Activated naive CD8-positive, alpha-beta T cell treated with anti-CD3 and anti-CD28 coated beads, Interleukin-2, amount 50 U/mL, for 24 hours (primary cell): ENCODE results near the gene SND1.
A peak's percentile ranks its signal among the peaks of the same experiment; 100 is the strongest.

ENCODE experiments used
- ATAC-seq: fragments of 150-1000 bp; cut with Tn5 transposase; one replicate; pipeline ENCODE4 v1.10.0; 2021
- DNase-seq: peaks from one replicate; pipeline ENCODE4 v3.0.0; 2021
- H3K27ac Mint-ChIP-seq: one replicate; pipeline ENCODE4 v1.8.0; 2021; ENCODE audit warnings: mild to moderate bottlenecking, mixed read lengths
- H3K27me3 Mint-ChIP-seq: one replicate; pipeline ENCODE4 v1.8.0; 2021; ENCODE audit warnings: mixed read lengths
- H3K36me3 Mint-ChIP-seq: one replicate; pipeline ENCODE4 v1.8.0; 2021; ENCODE audit warnings: low read depth, mixed read lengths
- H3K4me1 Mint-ChIP-seq: one replicate; pipeline ENCODE4 v1.8.0; 2021; ENCODE audit warnings: mixed read lengths
- H3K4me3 Mint-ChIP-seq: one replicate; pipeline ENCODE4 v1.8.0; 2021; ENCODE audit warnings: mild to moderate bottlenecking, moderate library complexity, mixed read lengths
- H3K9me3 Mint-ChIP-seq: one replicate; pipeline ENCODE4 v1.8.0; 2021; ENCODE audit warnings: mixed read lengths

SND1 gene

GRCh38 chr7:128071801-128072200 is 419.8 kb downstream of the SND1 start:
- Mint-ChIP-seq H3K4me3 (no peak overlapping the region), H3K27ac (no peak overlapping the region), H3K36me3 (no peaks in the 10 kb centered on the region), H3K4me1 (peaks cover 23% of the 10 kb centered on the region), H3K27me3 (no peaks in the 10 kb centered on the region), H3K9me3 (no peaks in the 10 kb centered on the region)
- DNase-seq (no peak), ATAC-seq (no peak)

GRCh38 chr7:128073671-128074310 is 421.8 kb downstream of the SND1 start:
- H3K27me3 Mint-ChIP-seq: no peaks in the 10 kb centered on the region
- no peak overlapping the region for H3K4me3 Mint-ChIP-seq
- H3K27ac Mint-ChIP-seq: no peak overlapping the region
- H3K36me3 Mint-ChIP-seq: no peaks in the 10 kb centered on the region
- ATAC-seq: no peak
- no peaks in the 10 kb centered on the region for H3K9me3 Mint-ChIP-seq
- H3K4me1 Mint-ChIP-seq: peaks cover 13% of the 10 kb centered on the region
- no peak for DNase-seq

- no peak for DNase-seq
- no peak for ATAC-seq
- Mint-ChIP-seq H3K36me3 (no peaks in the 10 kb centered on the region), H3K4me1 (peaks cover 9% of the 10 kb centered on the region), H3K27ac (no peak overlapping the region), H3K4me3 (no peak overlapping the region), H3K27me3 (no peaks in the 10 kb centered on the region), H3K9me3 (no peaks in the 10 kb centered on the region)
Observed at GRCh38 chr7:128074336-128074735, 422.3 kb downstream of the SND1 start.

GRCh38 chr7:128074736-128075135 is 422.7 kb downstream of the SND1 start:
- no peaks in the 10 kb centered on the region for H3K36me3 Mint-ChIP-seq
- H3K27me3 Mint-ChIP-seq: no peaks in the 10 kb centered on the region
- DNase-seq: no peak
- H3K4me1 Mint-ChIP-seq: peaks cover 8% of the 10 kb centered on the region
- no peak for ATAC-seq
- H3K27ac Mint-ChIP-seq: no peak overlapping the region
- no peaks in the 10 kb centered on the region for H3K9me3 Mint-ChIP-seq
- H3K4me3 Mint-ChIP-seq: no peak overlapping the region

GRCh38 chr7:128075242-128076095 is 423.5 kb downstream of the SND1 start:
- H3K4me3 Mint-ChIP-seq: no peak overlapping the region
- no peak for DNase-seq
- H3K36me3 Mint-ChIP-seq: no peaks in the 10 kb centered on the region
- H3K27ac Mint-ChIP-seq: no peak overlapping the region
- no peak for ATAC-seq
- no peaks in the 10 kb centered on the region for H3K9me3 Mint-ChIP-seq
- no peaks in the 10 kb centered on the region for H3K27me3 Mint-ChIP-seq
- H3K4me1 Mint-ChIP-seq: peaks cover 6% of the 10 kb centered on the region

GRCh38 chr7:128076196-128076795 is 424.3 kb downstream of the SND1 start:
- no peak for ATAC-seq
- no peak for DNase-seq
- H3K9me3 Mint-ChIP-seq: no peaks in the 10 kb centered on the region
- H3K27ac Mint-ChIP-seq: no peak overlapping the region
- no peaks in the 10 kb centered on the region for H3K4me1 Mint-ChIP-seq
- no peaks in the 10 kb centered on the region for H3K36me3 Mint-ChIP-seq
- no peaks in the 10 kb centered on the region for H3K27me3 Mint-ChIP-seq
- H3K4me3 Mint-ChIP-seq: no peak overlapping the region

- Mint-ChIP-seq H3K27ac (no peak overlapping the region), H3K36me3 (no peaks in the 10 kb centered on the region), H3K4me1 (no peaks in the 10 kb centered on the region), H3K4me3 (no peak overlapping the region), H3K9me3 (no peaks in the 10 kb centered on the region), H3K27me3 (no peaks in the 10 kb centered on the region)
- ATAC-seq (no peak), DNase-seq (no peak)
Observed at GRCh38 chr7:128076796-128077271, 424.8 kb downstream of the SND1 start.

GRCh38 chr7:128078309-128078708 is 426.3 kb downstream of the SND1 start:
- Mint-ChIP-seq H3K36me3 (peaks cover 1% of the 10 kb centered on the region), H3K4me3 (no peak overlapping the region), H3K4me1 (no peaks in the 10 kb centered on the region), H3K9me3 (no peaks in the 10 kb centered on the region), H3K27me3 (no peaks in the 10 kb centered on the region), H3K27ac (no peak overlapping the region)
- ATAC-seq (no peak), DNase-seq (no peak)

GRCh38 chr7:128080169-128080568 is 428.2 kb downstream of the SND1 start:
- Mint-ChIP-seq H3K36me3 (peaks cover 1% of the 10 kb centered on the region), H3K27me3 (no peaks in the 10 kb centered on the region), H3K27ac (no peak overlapping the region), H3K4me3 (no peak overlapping the region), H3K9me3 (no peaks in the 10 kb centered on the region), H3K4me1 (no peaks in the 10 kb centered on the region)
- DNase-seq: no peak
- no peak for ATAC-seq

- DNase-seq (no peak), ATAC-seq (no peak)
- Mint-ChIP-seq H3K4me3 (no peak overlapping the region), H3K9me3 (no peaks in the 10 kb centered on the region), H3K27me3 (no peaks in the 10 kb centered on the region), H3K27ac (no peak overlapping the region), H3K36me3 (peaks cover 4% of the 10 kb centered on the region), H3K4me1 (no peaks in the 10 kb centered on the region)
Observed at GRCh38 chr7:128081351-128081750, 429.4 kb downstream of the SND1 start.

- Mint-ChIP-seq H3K4me3 (no peak overlapping the region), H3K27me3 (no peaks in the 10 kb centered on the region), H3K9me3 (no peaks in the 10 kb centered on the region), H3K27ac (no peak overlapping the region), H3K4me1 (no peaks in the 10 kb centered on the region), H3K36me3 (peaks cover 5% of the 10 kb centered on the region)
- no peak for ATAC-seq
- DNase-seq: no peak
Observed at GRCh38 chr7:128081808-128082207, 429.8 kb downstream of the SND1 start.

GRCh38 chr7:128082431-128082830 is 430.4 kb downstream of the SND1 start:
- DNase-seq (no peak), ATAC-seq (no peak)
- H3K27ac Mint-ChIP-seq: no peak overlapping the region
- no peaks in the 10 kb centered on the region for H3K4me1 Mint-ChIP-seq
- H3K4me3 Mint-ChIP-seq: no peak overlapping the region
- peaks cover 8% of the 10 kb centered on the region for H3K36me3 Mint-ChIP-seq
- H3K9me3 Mint-ChIP-seq: no peaks in the 10 kb centered on the region
- no peaks in the 10 kb centered on the region for H3K27me3 Mint-ChIP-seq

- DNase-seq (no peak), ATAC-seq (no peak)
- peaks cover 24% of the 10 kb centered on the region for H3K36me3 Mint-ChIP-seq
Observed at GRCh38 chr7:128084896-128085608, 433.1 kb downstream of the SND1 start.

GRCh38 chr7:128090492-128090891 is 438.5 kb downstream of the SND1 start:
- ATAC-seq (no peak), DNase-seq (no peak)
- H3K9me3 Mint-ChIP-seq: no peaks in the 10 kb centered on the region
- peaks cover 52% of the 10 kb centered on the region for H3K36me3 Mint-ChIP-seq
- no peaks in the 10 kb centered on the region for H3K27me3 Mint-ChIP-seq
- no peaks in the 10 kb centered on the region for H3K4me1 Mint-ChIP-seq
- no peak overlapping the region for H3K4me3 Mint-ChIP-seq
- H3K27ac Mint-ChIP-seq: no peak overlapping the region

More at GRCh38 chr7:128084896-128085608, 433.1 kb downstream of the SND1 start:
- Mint-ChIP-seq H3K27me3 (no peaks in the 10 kb centered on the region), H3K9me3 (no peaks in the 10 kb centered on the region), H3K4me1 (no peaks in the 10 kb centered on the region), H3K27ac (peak overlapping the region; percentile 29), H3K4me3 (no peak overlapping the region)
